BLaER1 (cell line): Measurements from ENCODE around the gene PCDHGB6.
"Not testable (repeated sequence)": the region's sequence is repeated elsewhere in the genome, so short reads cannot be mapped to it uniquely, and the experiment has no call there.

Experiments
- H3K27ac ChIP-seq: shearing (Covaris generic); formaldehyde crosslinking; 2 replicates; pipeline ENCODE4 v1.8.1; 2022
- H3K27me3 ChIP-seq: shearing (Covaris generic); formaldehyde crosslinking; 2 replicates; pipeline ENCODE4 v1.8.1; 2022
- H3K36me3 ChIP-seq: shearing (Covaris generic); formaldehyde crosslinking; 2 replicates; pipeline ENCODE4 v1.8.1; 2022
- H3K4me1 ChIP-seq: shearing (Covaris generic); formaldehyde crosslinking; 2 replicates; pipeline ENCODE4 v1.8.1; 2022
- H3K4me2 ChIP-seq: shearing (Covaris generic); formaldehyde crosslinking; 2 replicates; pipeline ENCODE4 v1.8.1; 2022
- H3K4me3 ChIP-seq: shearing (Covaris generic); formaldehyde crosslinking; 2 replicates; pipeline ENCODE4 v1.8.1; 2022
- H3K9ac ChIP-seq: shearing (Covaris generic); formaldehyde crosslinking; 2 replicates; pipeline ENCODE4 v1.8.1; 2022
- H3K9me3 ChIP-seq: shearing (Covaris generic); formaldehyde crosslinking; 2 replicates; pipeline ENCODE4 v1.8.1; 2022
- H4K20me1 ChIP-seq: shearing (Covaris generic); formaldehyde crosslinking; 2 replicates; pipeline ENCODE4 v1.8.1; 2022
- Cebpa-rat ChIP-seq: shearing (Covaris generic); IDR thresholded peaks from 2 replicates; pipeline ENCODE4 v1.8.1; 2022

The PCDHGB6 gene

DNA sequence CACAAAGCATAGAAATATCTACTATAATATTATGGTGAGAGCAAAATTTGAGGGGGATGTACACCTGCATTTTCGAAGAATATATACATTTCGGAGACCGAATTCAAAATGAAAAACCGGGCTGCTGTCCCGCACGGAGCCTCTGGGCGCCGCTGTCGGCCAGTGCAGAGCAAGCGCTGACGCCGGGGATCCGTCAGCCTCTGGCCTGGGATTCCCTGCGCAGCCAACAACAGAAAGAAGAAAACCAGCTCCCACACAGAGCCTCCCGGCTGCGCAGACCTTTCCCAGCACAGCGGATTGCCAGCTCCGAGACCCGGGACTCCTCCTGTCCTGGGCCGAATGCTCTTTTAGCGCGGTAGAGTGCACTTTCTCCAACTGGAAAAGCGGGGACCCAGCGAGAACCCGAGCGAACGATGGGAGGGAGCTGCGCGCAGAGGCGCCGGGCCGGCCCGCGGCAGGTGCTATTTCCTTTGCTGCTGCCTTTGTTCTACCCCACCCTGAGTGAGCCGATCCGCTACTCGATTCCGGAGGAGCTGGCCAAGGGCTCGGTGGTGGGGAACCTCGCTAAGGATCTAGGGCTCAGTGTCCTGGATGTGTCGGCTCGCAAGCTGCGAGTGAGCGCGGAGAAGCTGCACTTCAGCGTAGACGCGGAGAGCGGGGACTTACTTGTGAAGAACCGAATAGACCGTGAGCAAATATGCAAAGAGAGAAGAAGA, at the start of gene PCDHGB6:
Gene PCDHGB6 (plus strand): TSS at position 232 of the 716 bp plus-strand sequence. CDS start 182 bp downstream, at position 414.
- H4K20me1 ChIP-seq, H3K4me3 ChIP-seq, H3K36me3 ChIP-seq, H3K27me3 ChIP-seq, H3K9ac ChIP-seq, H3K27ac ChIP-seq, H3K4me2 ChIP-seq, H3K4me1 ChIP-seq: not testable (repeated sequence)
- H3K9me3 ChIP-seq, result peaks cover 40% of the 10 kb centered on the region

GRCh38 chr5:141359790-141360426, 47.9 kb upstream of the PCDHGB6 start, which contains the start of gene PCDHGB2:
TSS of gene PCDHGB2 (plus strand) at chr5:141359994. CDS start at chr5:141360136, 142 bp downstream.
- Histone ChIP-seq H3K27me3 (no peaks in the 10 kb centered on the region), H3K4me3 (peak within 1 kb of the TSS; percentile 44), H3K27ac (no peak within 1 kb of the TSS), H3K36me3 (no peaks in the 10 kb centered on the region), H4K20me1 (no peaks in the 10 kb centered on the region), H3K4me1 (no peaks in the 10 kb centered on the region), H3K9me3 (peaks cover 78% of the 10 kb centered on the region), H3K4me2 (no peak within 1 kb of the TSS), H3K9ac (no peak within 1 kb of the TSS)
- TF ChIP-seq Cebpa-rat, result no peak

DNA sequence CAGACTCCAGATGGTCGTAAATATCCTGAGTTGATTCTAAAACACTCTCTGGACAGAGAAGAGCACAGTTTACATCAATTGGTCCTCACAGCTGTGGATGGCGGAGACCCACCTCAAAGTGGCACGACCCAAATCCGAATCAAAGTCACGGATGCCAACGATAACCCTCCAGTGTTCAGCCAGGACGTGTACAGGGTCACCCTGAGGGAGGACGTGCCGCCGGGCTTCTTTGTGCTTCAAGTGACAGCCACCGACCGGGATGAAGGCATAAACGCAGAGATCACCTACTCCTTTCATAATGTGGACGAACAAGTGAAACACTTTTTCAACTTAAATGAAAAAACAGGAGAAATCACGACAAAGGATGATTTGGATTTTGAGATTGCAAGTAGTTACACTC, 47.1 kb upstream of the PCDHGB6 start:
- Histone ChIP-seq H3K27ac (no peak overlapping the region), H3K9me3 (peaks cover 78% of the 10 kb centered on the region), H3K4me2 (no peak overlapping the region), H3K36me3 (no peaks in the 10 kb centered on the region), H3K4me3 (no peak overlapping the region), H3K4me1 (no peaks in the 10 kb centered on the region), H3K27me3 (no peaks in the 10 kb centered on the region), H3K9ac (no peak overlapping the region), H4K20me1 (no peaks in the 10 kb centered on the region)
- TF ChIP-seq Cebpa-rat, result no peak

- no peak overlapping the region for H3K4me2 ChIP-seq
- H3K4me1 ChIP-seq, result no peaks in the 10 kb centered on the region
- no peak overlapping the region for H3K4me3 ChIP-seq
- H3K9ac ChIP-seq, result no peak overlapping the region
- no peak for TF ChIP-seq Cebpa-rat
- H4K20me1 ChIP-seq, result no peaks in the 10 kb centered on the region
- H3K27ac ChIP-seq, result no peak overlapping the region
- H3K27me3 ChIP-seq, result no peaks in the 10 kb centered on the region
- peaks cover 74% of the 10 kb centered on the region for H3K9me3 ChIP-seq
- H3K36me3 ChIP-seq, result no peaks in the 10 kb centered on the region
These were observed 45.1 kb upstream of the PCDHGB6 start for GRCh38 chr5:141362719-141363118.

- H4K20me1 ChIP-seq, result no peaks in the 10 kb centered on the region
- H3K4me1 ChIP-seq, result no peaks in the 10 kb centered on the region
- H3K9me3 ChIP-seq, result peaks cover 74% of the 10 kb centered on the region
- H3K27ac ChIP-seq, result no peak within 1 kb of the TSS
- no peak for TF ChIP-seq Cebpa-rat
- H3K36me3 ChIP-seq, result no peaks in the 10 kb centered on the region
- H3K4me2 ChIP-seq, result no peak within 1 kb of the TSS
- no peaks in the 10 kb centered on the region for H3K27me3 ChIP-seq
- no peak within 1 kb of the TSS for H3K9ac ChIP-seq
- H3K4me3 ChIP-seq, result no peak within 1 kb of the TSS
These were observed 43.7 kb upstream of the PCDHGB6 start, which contains the start of gene PCDHGA5 for GRCh38 chr5:141363952-141364660. TSS of gene PCDHGA5 (plus strand) at chr5:141364162. CDS start at chr5:141364331, 169 bp downstream.

DNA sequence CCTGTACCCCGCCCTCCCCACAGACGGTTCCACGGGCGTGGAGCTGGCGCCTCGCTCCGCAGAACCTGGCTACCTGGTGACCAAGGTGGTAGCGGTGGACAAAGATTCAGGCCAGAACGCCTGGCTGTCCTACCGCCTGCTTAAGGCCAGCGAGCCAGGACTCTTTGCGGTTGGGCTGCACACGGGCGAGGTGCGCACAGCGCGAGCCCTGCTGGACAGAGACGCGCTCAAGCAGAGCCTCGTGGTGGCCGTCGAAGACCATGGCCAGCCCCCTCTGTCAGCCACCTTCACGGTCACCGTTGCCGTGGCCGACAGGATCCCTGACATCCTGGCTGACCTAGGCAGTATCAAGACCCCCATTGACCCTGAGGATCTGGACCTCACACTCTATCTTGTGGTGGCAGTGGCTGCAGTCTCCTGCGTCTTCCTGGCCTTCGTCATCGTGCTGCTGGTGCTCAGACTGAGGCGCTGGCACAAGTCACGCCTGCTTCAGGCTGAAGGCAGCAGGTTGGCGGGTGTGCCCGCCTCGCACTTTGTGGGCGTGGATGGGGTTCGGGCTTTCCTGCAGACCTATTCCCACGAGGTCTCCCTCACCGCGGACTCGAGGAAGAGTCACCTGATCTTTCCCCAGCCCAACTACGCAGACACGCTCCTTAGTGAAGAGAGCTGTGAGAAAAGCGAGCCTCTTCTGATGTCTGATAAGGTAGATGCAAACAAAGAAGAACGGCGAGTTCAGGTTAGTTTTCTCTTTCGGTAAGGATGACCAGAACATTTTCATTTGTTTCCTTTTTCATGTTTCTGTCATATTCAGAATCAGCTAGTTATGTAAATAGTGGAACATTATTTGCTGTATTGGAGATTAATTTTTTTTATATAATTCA, 41.6 kb upstream of the PCDHGB6 start:
- Histone ChIP-seq H3K9ac (no peak overlapping the region), H3K4me2 (no peak overlapping the region), H3K36me3 (no peaks in the 10 kb centered on the region), H3K27me3 (no peaks in the 10 kb centered on the region), H3K4me1 (no peaks in the 10 kb centered on the region), H3K9me3 (peaks cover 71% of the 10 kb centered on the region), H3K4me3 (no peak overlapping the region), H4K20me1 (no peaks in the 10 kb centered on the region), H3K27ac (no peak overlapping the region)
- TF ChIP-seq Cebpa-rat, result no peak

GRCh38 chr5:141369994-141370848, 37.6 kb upstream of the PCDHGB6 start, which contains the start of gene PCDHGB3:
TSS of gene PCDHGB3 (plus strand) at chr5:141370242. CDS start at chr5:141370395, 153 bp downstream.
- Histone ChIP-seq H3K36me3 (0 out of 2 replicates have a peak, but pooled peaks cover 7% of the 10 kb centered on the region), H3K9ac (no peak within 1 kb of the TSS), H3K27me3 (no peaks in the 10 kb centered on the region), H4K20me1 (no peaks in the 10 kb centered on the region), H3K27ac (no peak within 1 kb of the TSS), H3K4me2 (no peak within 1 kb of the TSS), H3K4me1 (no peaks in the 10 kb centered on the region), H3K9me3 (peaks cover 71% of the 10 kb centered on the region), H3K4me3 (no peak within 1 kb of the TSS)
- no peak for TF ChIP-seq Cebpa-rat

GRCh38 chr5:141371572-141372475, 36.0 kb upstream of the PCDHGB6 start:
- peaks cover 69% of the 10 kb centered on the region for H3K9me3 ChIP-seq
- H3K36me3 ChIP-seq, result 0 out of 2 replicates have a peak, but pooled peaks cover 7% of the 10 kb centered on the region
- H3K27ac ChIP-seq, result no peak overlapping the region
- no peak for TF ChIP-seq Cebpa-rat
- no peak overlapping the region for H3K4me3 ChIP-seq
- H3K27me3 ChIP-seq, result no peaks in the 10 kb centered on the region
- H3K4me1 ChIP-seq, result no peaks in the 10 kb centered on the region
- no peaks in the 10 kb centered on the region for H4K20me1 ChIP-seq
- no peak overlapping the region for H3K4me2 ChIP-seq
- H3K9ac ChIP-seq, result no peak overlapping the region
